Measurements from ENCODE around the gene TPST2.

GRCh38 chr22:26540119-26540518 is 49.8 kb downstream of the TPST2 start:
- TF ChIP-seq CTCF (IDR thresholded peaks at IDR 0.05) (no peak), POLR2A (IDR thresholded peaks at IDR 0.05) (no peak)
